ENCODE results near the gene ZP1. TPM values are rescaled to one million over a fixed set of nuclear protein-coding genes. Genes with fewer than 3 reads are reported as not detected.

Gene ZP1
- total and polyA plus RNA-seq, 2 of the 4 experiments (the other 2 are of a cell fraction): 0.18 to 1.6 TPM

DNA sequence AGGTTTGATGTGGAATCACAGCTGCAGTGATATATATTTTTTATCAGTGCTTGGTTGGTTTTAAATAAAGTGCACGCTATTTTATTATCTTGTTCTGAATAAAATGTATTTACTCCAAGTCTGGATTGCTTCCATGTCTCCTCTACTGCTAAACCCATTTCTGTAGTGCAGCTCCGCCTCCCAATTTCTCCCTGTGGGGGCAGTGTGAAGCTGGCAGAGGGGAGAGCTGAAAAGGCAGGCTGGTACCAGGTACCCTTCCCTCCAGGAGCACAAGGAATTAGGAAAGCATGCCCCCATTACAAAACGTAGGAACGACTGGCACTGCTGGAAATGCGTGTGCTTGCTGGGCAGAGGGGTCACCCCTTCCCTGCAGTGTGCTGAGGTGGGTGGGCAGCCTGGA is 56.0 kb downstream of the ZP1 start:
- Histone ChIP-seq H4K5ac (ENCODE audit: low read depth, low read length) (no peak overlapping the region), H4K8ac (ENCODE audit: low read depth in 2 of 2, low read length in 2 of 2) (no peak overlapping the region), H2BK15ac (ENCODE audit: low read depth, low read length) (no peak overlapping the region), H2BK5ac (ENCODE audit: low read depth, low read length, poor library complexity, severe bottlenecking) (no peak overlapping the region), H2BK20ac (ENCODE audit: low read depth, low read length) (no peak overlapping the region), H4K20me1 (ENCODE audit: insufficient read depth, low read length) (peaks cover 23% of the 10 kb centered on the region), H3K27ac (ENCODE audit: insufficient read depth, low read length) (no peak overlapping the region), H3K23ac (ENCODE audit: low read depth, low read length) (no peak overlapping the region), H3K9me1 (ENCODE audit: insufficient read depth, low read length) (peaks cover 18% of the 10 kb centered on the region; the same call in 1 of the 2 replicates), H2AFZ (replicated peaks; ENCODE audit: low read length, poor library complexity) (no peak overlapping the region), H2BK120ac (ENCODE audit: low read depth, low read length) (no peak overlapping the region), H3K14ac (replicated peaks; ENCODE audit: low read depth, low read length) (no peak overlapping the region), H3K4me3 (ENCODE audit: insufficient read depth, low read depth, low read length) (no peak overlapping the region), H3K36me3 (ENCODE audit: control insufficient read depth, insufficient read depth, low read length) (peaks cover 31% of the 10 kb centered on the region), H2AK5ac (ENCODE audit: low read depth, low read length) (no peak overlapping the region), H3K9ac (ENCODE audit: low read depth, low read length) (no peak overlapping the region), H3K56ac (ENCODE audit: extremely low read depth, insufficient read depth, low read length) (no peak overlapping the region), H4K91ac (ENCODE audit: insufficient read depth, low read depth, low read length) (no peak overlapping the region), H3K9me3 (ENCODE audit: control insufficient read depth, insufficient read depth, low read length) (no peaks in the 10 kb centered on the region), H3K4me2 (ENCODE audit: low read depth, low read length) (no peak overlapping the region), H3K27me3 (ENCODE audit: control insufficient read depth, insufficient read depth, low read length) (no peaks in the 10 kb centered on the region), H3K4me1 (ENCODE audit: control insufficient read depth, insufficient read depth, low read length) (peaks cover 17% of the 10 kb centered on the region), H2AK9ac (replicated peaks; ENCODE audit: low read depth, low read length, poor library complexity) (peak overlapping the region; percentile 3), H3K18ac (ENCODE audit: low read depth, low read length) (no peak overlapping the region), H3K79me1 (ENCODE audit: low read depth in 1 of 2, low read length in 2 of 2) (peaks cover 16 to 52% of the 10 kb centered on the region in 2 experiments; a peak in 3 of 4 replicates), H3K4ac (ENCODE audit: low read depth, low read length) (no peak overlapping the region)
- WGBS, 2 experiments (ENCODE audit: extremely low coverage in 2 of 2, insufficient read length in 1 of 2): no CpG with 5 or more reads among the region's 5 CpGs
- ChIA-PET POLR2A (ENCODE audit: unreplicated experiment) (no interaction called here), CTCF (no interaction called here)
- in situ Hi-C loops (cut with MboI; ENCODE audit: low sequenced_read_pairs) (loop anchor here (25.0 kb wide), 1 partner anchor 1336 kb away; no protein-coding TSS in a partner anchor), intact Hi-C loops (cut with micrococcal nuclease) (no loop called here), dilution Hi-C loops (cut with HindIII; ENCODE audit: low sequenced_read_pairs, unreplicated experiment) (no loop called here)
- BruUV-seq (replicated peaks): no TSS peak
- DNase-seq (no peak), ATAC-seq (ENCODE audit: low read depth) (no peak)
- TF ChIP-seq RFX5 (IDR thresholded peaks at IDR 0.05; ENCODE audit: low read depth, low read length) (no peak), NFE2L2 (IDR thresholded peaks at IDR 0.05; ENCODE audit: low read depth, low read length) (no peak), RCOR1 (IDR thresholded peaks at IDR 0.05; ENCODE audit: insufficient replicate concordance, low read length) (no peak), CEBPB (IDR thresholded peaks at IDR 0.05; ENCODE audit: low read depth, low read length) (no peak), MAFK (IDR thresholded peaks at IDR 0.05; ENCODE audit: low read depth, low read length) (no peak), RAD21 (IDR thresholded peaks at IDR 0.05; ENCODE audit: low read length) (no peak), MXI1 (IDR thresholded peaks at IDR 0.05; ENCODE audit: borderline replicate concordance, low read depth, low read length) (no peak), FOS (IDR thresholded peaks at IDR 0.05; ENCODE audit: low read depth, low read length) (no peak)
